ENCODE data around the gene TMEM203. TPM values are rescaled to one million over a fixed set of nuclear protein-coding genes. Genes with fewer than 3 reads are reported as not detected.

Gene TMEM203
- total RNA-seq, 2 donors from 2014 or later = 34.0 to 39.5 TPM

DNA sequence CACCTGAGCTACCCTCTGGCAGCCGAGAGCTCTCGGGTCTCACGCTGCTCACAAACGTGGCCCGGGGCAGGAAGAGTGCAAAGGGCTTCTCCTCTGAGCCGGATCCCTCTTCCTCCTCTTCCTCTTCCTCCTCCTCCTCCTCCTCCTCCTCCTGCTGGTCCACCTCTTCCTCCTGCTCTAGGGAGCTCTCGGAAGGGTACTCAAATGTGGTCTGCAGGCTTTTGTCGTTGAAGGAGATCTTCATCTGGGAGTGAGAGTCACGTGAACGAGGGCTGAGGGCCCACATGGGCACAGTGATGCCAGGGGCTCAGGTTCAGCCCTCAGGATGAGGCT is 13.0 kb downstream of the TMEM203 start:
- H3K36me3 ChIP-seq (ENCODE audit: control insufficient read depth, insufficient read depth, low read length) = peaks cover 14% of the 10 kb centered on the region
- TF ChIP-seq, protein P1, sequence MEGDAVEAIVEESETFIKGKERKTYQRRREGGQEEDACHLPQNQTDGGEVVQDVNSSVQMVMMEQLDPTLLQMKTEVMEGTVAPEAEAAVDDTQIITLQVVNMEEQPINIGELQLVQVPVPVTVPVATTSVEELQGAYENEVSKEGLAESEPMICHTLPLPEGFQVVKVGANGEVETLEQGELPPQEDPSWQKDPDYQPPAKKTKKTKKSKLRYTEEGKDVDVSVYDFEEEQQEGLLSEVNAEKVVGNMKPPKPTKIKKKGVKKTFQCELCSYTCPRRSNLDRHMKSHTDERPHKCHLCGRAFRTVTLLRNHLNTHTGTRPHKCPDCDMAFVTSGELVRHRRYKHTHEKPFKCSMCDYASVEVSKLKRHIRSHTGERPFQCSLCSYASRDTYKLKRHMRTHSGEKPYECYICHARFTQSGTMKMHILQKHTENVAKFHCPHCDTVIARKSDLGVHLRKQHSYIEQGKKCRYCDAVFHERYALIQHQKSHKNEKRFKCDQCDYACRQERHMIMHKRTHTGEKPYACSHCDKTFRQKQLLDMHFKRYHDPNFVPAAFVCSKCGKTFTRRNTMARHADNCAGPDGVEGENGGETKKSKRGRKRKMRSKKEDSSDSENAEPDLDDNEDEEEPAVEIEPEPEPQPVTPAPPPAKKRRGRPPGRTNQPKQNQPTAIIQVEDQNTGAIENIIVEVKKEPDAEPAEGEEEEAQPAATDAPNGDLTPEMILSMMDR (conservative IDR thresholded peaks at IDR 0.05) = no peak
- Mint-ChIP-seq H3K9me3 (no peaks in the 10 kb centered on the region), H3K27ac (no peak overlapping the region), H3K36me3 (ENCODE audit: low read depth) (peaks cover 9% of the 10 kb centered on the region), H3K4me1 (peaks cover 15% of the 10 kb centered on the region), H3K27me3 (ENCODE audit: insufficient read depth) (no peaks in the 10 kb centered on the region), H3K4me3 (no peak overlapping the region)
- H3K27ac ChIP-seq (ENCODE audit: low read depth, low read length) = no peak overlapping the region
- H3K9ac ChIP-seq (ENCODE audit: extremely low read depth, low read length, poor library complexity, severe bottlenecking) = no peak overlapping the region
- no peaks in the 10 kb centered on the region for H3K9me3 ChIP-seq (ENCODE audit: control insufficient read depth, low read length)
- WGBS, 2 experiments (ENCODE audit: insufficient coverage in 1 of 2, insufficient read length in 1 of 2) = 92 to 100% methylated on average over 9 to 10 of the region's 10 CpGs
- no peak overlapping the region for H3K4me3 ChIP-seq (ENCODE audit: low read length)
- H3K27me3 ChIP-seq (ENCODE audit: control insufficient read depth, insufficient read depth, low read length, poor library complexity, severe bottlenecking) = no peaks in the 10 kb centered on the region
- no peak for DNase-seq
- H3K4me1 ChIP-seq (ENCODE audit: control insufficient read depth, insufficient read depth, low read length) = peaks cover 17% of the 10 kb centered on the region

DNA sequence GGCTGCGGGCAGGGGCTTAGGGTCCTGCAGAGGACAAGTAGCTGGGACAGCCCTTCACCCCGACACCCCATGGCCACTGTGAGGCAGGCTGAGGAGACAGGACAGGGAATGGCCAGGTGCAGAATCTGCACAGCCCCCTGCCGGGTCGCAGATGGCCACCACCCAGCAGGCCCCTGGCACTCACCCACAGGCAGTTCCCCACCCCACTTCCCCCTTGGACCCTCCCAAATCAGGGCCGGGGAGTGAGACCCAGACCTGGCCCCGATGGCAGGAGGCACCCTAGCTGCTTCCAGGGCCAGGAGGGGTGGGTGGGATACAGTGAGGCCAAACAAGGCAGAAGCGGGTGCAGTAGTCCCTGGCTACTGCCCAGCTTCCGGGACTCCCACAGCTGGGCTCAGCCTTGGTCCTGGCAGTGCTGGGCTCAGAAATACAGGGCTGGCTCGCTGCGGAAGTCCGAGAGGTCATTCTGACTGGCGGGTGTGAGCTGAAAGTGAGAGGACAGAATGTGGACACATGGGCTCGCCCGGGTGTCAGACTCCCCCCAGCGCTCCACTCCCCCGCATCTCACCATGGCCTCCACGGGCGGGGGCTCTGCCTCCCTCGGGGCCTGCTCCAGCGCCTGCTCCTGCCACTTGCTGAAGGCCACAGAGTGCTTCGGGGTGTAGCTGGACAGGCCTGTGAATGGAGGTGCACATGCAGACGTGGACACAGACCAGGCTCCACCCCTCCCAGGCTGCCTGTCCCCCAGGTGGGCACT is 13.6 kb downstream of the TMEM203 start:
- Histone ChIP-seq H3K36me3 (ENCODE audit: control insufficient read depth, insufficient read depth, low read length) (peaks cover 19% of the 10 kb centered on the region), H3K4me1 (ENCODE audit: control insufficient read depth, insufficient read depth, low read length) (peaks cover 23% of the 10 kb centered on the region), H3K27me3 (ENCODE audit: control insufficient read depth, insufficient read depth, low read length, poor library complexity, severe bottlenecking) (no peaks in the 10 kb centered on the region), H3K27ac (ENCODE audit: low read depth, low read length) (no peak overlapping the region), H3K4me3 (ENCODE audit: low read length) (no peak overlapping the region), H3K9ac (ENCODE audit: extremely low read depth, low read length, poor library complexity, severe bottlenecking) (no peak overlapping the region), H3K9me3 (ENCODE audit: control insufficient read depth, low read length) (no peaks in the 10 kb centered on the region)
- WGBS, 2 experiments (ENCODE audit: insufficient coverage in 1 of 2, insufficient read length in 1 of 2) = 95 to 96% methylated on average over 14 to 22 of the region's 22 CpGs
- Mint-ChIP-seq H3K27me3 (ENCODE audit: insufficient read depth) (no peaks in the 10 kb centered on the region), H3K27ac (no peak overlapping the region), H3K36me3 (ENCODE audit: low read depth) (peaks cover 9% of the 10 kb centered on the region), H3K9me3 (no peaks in the 10 kb centered on the region), H3K4me1 (peaks cover 20% of the 10 kb centered on the region), H3K4me3 (no peak overlapping the region)
- TF ChIP-seq, protein P1 (conservative IDR thresholded peaks at IDR 0.05) = no peak
- no peak for DNase-seq

DNA sequence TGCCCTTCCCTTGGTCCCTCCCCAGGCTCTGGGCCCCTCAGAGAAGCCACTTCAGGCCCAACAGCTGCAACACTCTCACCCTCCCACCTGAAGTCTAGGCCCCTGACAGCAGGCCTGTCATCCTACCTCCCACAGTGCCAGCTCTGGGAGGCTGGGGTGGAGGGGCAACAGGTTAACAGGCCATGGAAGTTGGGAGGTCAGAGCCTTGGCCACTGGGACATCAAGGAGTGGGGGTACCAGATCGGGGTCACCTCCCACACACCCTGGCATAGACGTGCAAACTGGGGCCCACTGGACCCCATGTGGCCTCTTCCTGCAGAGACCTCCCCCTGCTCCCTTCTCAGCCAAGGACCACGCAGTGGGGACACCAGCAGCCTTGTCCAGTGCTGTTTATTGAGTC is 14.2 kb downstream of the TMEM203 start:
- no peak overlapping the region for H3K27ac Mint-ChIP-seq
- H3K9me3 Mint-ChIP-seq = no peaks in the 10 kb centered on the region
- Histone ChIP-seq H3K36me3 (ENCODE audit: control insufficient read depth, insufficient read depth, low read length) (peaks cover 25% of the 10 kb centered on the region), H3K4me1 (ENCODE audit: control insufficient read depth, insufficient read depth, low read length) (peaks cover 26% of the 10 kb centered on the region), H3K27ac (ENCODE audit: low read depth, low read length) (no peak overlapping the region), H3K9ac (ENCODE audit: extremely low read depth, low read length, poor library complexity, severe bottlenecking) (no peak overlapping the region), H3K9me3 (ENCODE audit: control insufficient read depth, low read length) (no peaks in the 10 kb centered on the region), H3K4me3 (ENCODE audit: low read length) (no peak overlapping the region), H3K27me3 (ENCODE audit: control insufficient read depth, insufficient read depth, low read length, poor library complexity, severe bottlenecking) (no peaks in the 10 kb centered on the region)
- 88 to 95% methylated on average over 3 of the region's 3 CpGs for WGBS, 2 experiments (ENCODE audit: insufficient coverage in 1 of 2, insufficient read length in 1 of 2)
- no peaks in the 10 kb centered on the region for H3K27me3 Mint-ChIP-seq (ENCODE audit: insufficient read depth)
- peaks cover 23% of the 10 kb centered on the region for H3K4me1 Mint-ChIP-seq
- H3K36me3 Mint-ChIP-seq (ENCODE audit: low read depth) = peaks cover 9% of the 10 kb centered on the region
- H3K4me3 Mint-ChIP-seq = no peak overlapping the region
- TF ChIP-seq, protein P1 (conservative IDR thresholded peaks at IDR 0.05) = no peak
- no peak for DNase-seq
